ENCODE data around the gene C1QTNF4. TPM values are rescaled to one million over a fixed set of nuclear protein-coding genes. Genes with fewer than 3 reads are reported as not detected.

The C1QTNF4 gene
- total and polyA plus RNA-seq, 2 of the 13 experiments (the other 11 are each of a cell fraction or from before 2014, with no cell fraction given), result not detected

- TF ChIP-seq HES4 (CRISPR knock-in tag; IDR thresholded peaks at IDR 0.05; ENCODE audit: borderline replicate concordance) (peak; percentile 74), ZNF605 (CRISPR knock-in tag; IDR thresholded peaks at IDR 0.05) (peak; percentile 80; the same call in 1 of the 2 replicates), PBX3 (CRISPR knock-in tag; IDR thresholded peaks at IDR 0.05; ENCODE audit: borderline replicate concordance) (no peak), EHMT2 (IDR thresholded peaks at IDR 0.05; ENCODE audit: borderline replicate concordance, low read depth, low read length) (no peak), SRF (IDR thresholded peaks at IDR 0.05; ENCODE audit: low read depth, low read length) (no peak), CENPX (CRISPR knock-in tag; IDR thresholded peaks at IDR 0.05) (no peak), TGIF2 (CRISPR knock-in tag; IDR thresholded peaks at IDR 0.05) (no peak), CREM (IDR thresholded peaks at IDR 0.05) (no peak), CREM (CRISPR knock-in tag; IDR thresholded peaks at IDR 0.05) (no peak), ZNF615 (CRISPR knock-in tag; IDR thresholded peaks at IDR 0.05; ENCODE audit: borderline replicate concordance) (no peak), SRY (CRISPR knock-in tag; IDR thresholded peaks at IDR 0.05) (0 out of 2 replicates have a peak, but pooled peaks have one; percentile 26), FOXO1 (CRISPR knock-in tag; IDR thresholded peaks at IDR 0.05) (peak; percentile 39; the same call in 1 of the 2 replicates), ZNF124 (CRISPR knock-in tag; IDR thresholded peaks at IDR 0.05) (no peak), MXD3 (CRISPR knock-in tag; IDR thresholded peaks at IDR 0.05) (0 out of 2 replicates have a peak, but pooled peaks have one; percentile 37), HDAC6 (IDR thresholded peaks at IDR 0.05; ENCODE audit: low read depth, low read length) (no peak), FOSL2 (CRISPR knock-in tag; IDR thresholded peaks at IDR 0.05) (no peak), ZNF652 (CRISPR knock-in tag; IDR thresholded peaks at IDR 0.05; ENCODE audit: borderline replicate concordance, low read depth) (no peak), PAXIP1 (CRISPR knock-in tag; conservative IDR thresholded peaks at IDR 0.05) (peak; percentile 33; the same call in 1 of the 2 replicates), THRA (CRISPR knock-in tag; IDR thresholded peaks at IDR 0.05; ENCODE audit: borderline replicate concordance) (peak; percentile 22; the same call in 1 of the 2 replicates)
Observed at GRCh38 chr11:47552566-47553405, 41.4 kb downstream of the C1QTNF4 start, which contains the start of gene CELF1 (continued).
